GM19023 (cell line): Measurements from ENCODE around the gene CNNM4.
A peak's percentile ranks its signal among the peaks of the same experiment; 100 is the strongest.

Experiments
- ATAC-seq: cut with Tn5 transposase; IDR thresholded peaks from one replicate; pipeline ENCODE4 v1.9.1; 2021; ENCODE audit warnings: mild to moderate bottlenecking, moderate library complexity; ENCODE audit not compliant: unreplicated experiment

Gene CNNM4

GRCh38 chr2:96760036-96760985 lies at the start of gene CNNM4:
Gene CNNM4, plus strand, starts transcription at chr2:96760902. Its CDS starts 98 bp downstream, at chr2:96761000.
- ATAC-seq = peak; percentile 89

GRCh38 chr2:96710985-96711384 lies 49.7 kb upstream of the CNNM4 start:
- ATAC-seq = no peak

GRCh38 chr2:96715658-96716057 lies 45.0 kb upstream of the CNNM4 start:
- ATAC-seq = no peak

- ATAC-seq = no peak
Measured at GRCh38 chr2:96716388-96716787, 44.3 kb upstream of the CNNM4 start.

- ATAC-seq = no peak
Measured at GRCh38 chr2:96726131-96726530, 34.6 kb upstream of the CNNM4 start.

GRCh38 chr2:96727431-96727830 lies 33.3 kb upstream of the CNNM4 start:
- ATAC-seq = no peak

GRCh38 chr2:96729748-96730147 lies 31.0 kb upstream of the CNNM4 start:
- no peak for ATAC-seq

GRCh38 chr2:96730212-96730611 lies 30.5 kb upstream of the CNNM4 start:
- no peak for ATAC-seq

GRCh38 chr2:96733931-96734330 lies 26.8 kb upstream of the CNNM4 start:
- no peak for ATAC-seq

GRCh38 chr2:96734880-96735583 lies 25.7 kb upstream of the CNNM4 start:
- no peak for ATAC-seq

GRCh38 chr2:96737251-96737650 lies 23.5 kb upstream of the CNNM4 start:
- no peak for ATAC-seq

- no peak for ATAC-seq
Measured at GRCh38 chr2:96737831-96738230, 22.9 kb upstream of the CNNM4 start.

GRCh38 chr2:96739076-96739632 lies 21.5 kb upstream of the CNNM4 start:
- ATAC-seq = no peak

- ATAC-seq = peak; percentile 100
Measured at GRCh38 chr2:96739633-96740428, 20.9 kb upstream of the CNNM4 start, which contains the start of gene LMAN2L. Gene LMAN2L, minus strand, starts transcription at chr2:96740064. Its CDS starts 24 bp downstream, at chr2:96740040.

GRCh38 chr2:96747061-96747617 lies 13.6 kb upstream of the CNNM4 start:
- ATAC-seq = no peak

- ATAC-seq = no peak
Measured at GRCh38 chr2:96751800-96752199, 8.9 kb upstream of the CNNM4 start.

- no peak for ATAC-seq
Measured at GRCh38 chr2:96753661-96754282, 6.9 kb upstream of the CNNM4 start.

- ATAC-seq = no peak
Measured at GRCh38 chr2:96754317-96754716, 6.4 kb upstream of the CNNM4 start.

- ATAC-seq = no peak
Measured at GRCh38 chr2:96756788-96757476, 3.8 kb upstream of the CNNM4 start.
